NCI-H1694 (cell line): ENCODE data around the gene FBN3.
A peak's percentile ranks its signal among the peaks of the same experiment; 100 is the strongest.
"Not testable (repeated sequence)": the region's sequence is repeated elsewhere in the genome, so short reads cannot be mapped to it uniquely, and the experiment has no call there.

Experiments used
- DNase-seq: peaks from one replicate; lab custom pipeline; 2025; lab: John Stamatoyannopoulos, UW

FBN3 gene

GRCh38 chr19:8056533-8056932 lies 92.9 kb downstream of the FBN3 start:
- no peak for DNase-seq

- DNase-seq: no peak
Observed at GRCh38 chr19:8054169-8054568, 95.2 kb downstream of the FBN3 start.

- DNase-seq: no peak
Observed at GRCh38 chr19:8052464-8052859, 96.9 kb downstream of the FBN3 start, which contains the start of gene CCL25. TSS of gene CCL25 (plus strand) at chr19:8052760. CDS start at chr19:8053050, 290 bp downstream.

GRCh38 chr19:8050274-8051096 lies 98.9 kb downstream of the FBN3 start:
- DNase-seq: peak; percentile 26

- DNase-seq: no peak
Observed at GRCh38 chr19:8046569-8047165, 102.7 kb downstream of the FBN3 start.

GRCh38 chr19:8045872-8046568 lies 103.4 kb downstream of the FBN3 start:
- no peak for DNase-seq

- no peak for DNase-seq
Observed at GRCh38 chr19:8044018-8044417, 105.4 kb downstream of the FBN3 start.

GRCh38 chr19:8042900-8043299 lies 106.5 kb downstream of the FBN3 start:
- no peak for DNase-seq

- no peak for DNase-seq
Observed at GRCh38 chr19:8041531-8041931, 107.9 kb downstream of the FBN3 start.

GRCh38 chr19:8039231-8039630 lies 110.2 kb downstream of the FBN3 start:
- no peak for DNase-seq

GRCh38 chr19:8038815-8039214 lies 110.6 kb downstream of the FBN3 start:
- no peak for DNase-seq

GRCh38 chr19:8036434-8037099 lies 112.8 kb downstream of the FBN3 start:
- DNase-seq: peak; percentile 68

- DNase-seq: no peak
Observed at GRCh38 chr19:8034178-8034525, 115.2 kb downstream of the FBN3 start.

GRCh38 chr19:8033287-8034177 lies 115.9 kb downstream of the FBN3 start:
- not testable (repeated sequence) for DNase-seq

- DNase-seq: no peak
Observed at GRCh38 chr19:8030960-8031359, 118.4 kb downstream of the FBN3 start.

GRCh38 chr19:8028951-8029491 lies 120.4 kb downstream of the FBN3 start:
- DNase-seq: no peak

- DNase-seq: no peak
Observed at GRCh38 chr19:8025316-8025715, 124.1 kb downstream of the FBN3 start.

GRCh38 chr19:8024256-8024655 lies 125.1 kb downstream of the FBN3 start:
- DNase-seq: not testable (repeated sequence)

- no peak for DNase-seq
Observed at GRCh38 chr19:8023371-8023770, 126.0 kb downstream of the FBN3 start.

- no peak for DNase-seq
Observed at GRCh38 chr19:8022275-8022674, 127.1 kb downstream of the FBN3 start.

GRCh38 chr19:8021374-8021773 lies 128.0 kb downstream of the FBN3 start:
- DNase-seq: no peak
